ENCODE results near the gene VRK1.
"Not testable (repeated sequence)": the region's sequence is repeated elsewhere in the genome, so short reads cannot be mapped to it uniquely, and the experiment has no call there.

The VRK1 gene

GRCh38 chr14:96754162-96754844 is 42.9 kb upstream of the VRK1 start:
- DNase-seq (ENCODE audit: low read depth), result no peak
- TF ChIP-seq CTCF (conservative IDR thresholded peaks at IDR 0.05; ENCODE audit: control insufficient read depth, insufficient read depth, low read depth, low read length), result no peak
- H3K4me3 ChIP-seq (ENCODE audit: control insufficient read depth, low read depth, low read length), result no peak overlapping the region

GRCh38 chr14:96754845-96755184 is 42.4 kb upstream of the VRK1 start:
- no peak overlapping the region for H3K4me3 ChIP-seq (ENCODE audit: control insufficient read depth, low read depth, low read length)
- TF ChIP-seq CTCF (conservative IDR thresholded peaks at IDR 0.05; ENCODE audit: control insufficient read depth, insufficient read depth, low read depth, low read length), result no peak
- DNase-seq (ENCODE audit: low read depth), result peak; percentile 12

- DNase-seq (ENCODE audit: low read depth), result no peak
- no peak for TF ChIP-seq CTCF (conservative IDR thresholded peaks at IDR 0.05; ENCODE audit: control insufficient read depth, insufficient read depth, low read depth, low read length)
- no peak overlapping the region for H3K4me3 ChIP-seq (ENCODE audit: control insufficient read depth, low read depth, low read length)
Observed at GRCh38 chr14:96756745-96757144, 40.4 kb upstream of the VRK1 start.

- TF ChIP-seq CTCF (conservative IDR thresholded peaks at IDR 0.05; ENCODE audit: control insufficient read depth, insufficient read depth, low read depth, low read length), result no peak
- DNase-seq (ENCODE audit: low read depth), result no peak
Observed at GRCh38 chr14:96757456-96757855, 39.7 kb upstream of the VRK1 start.

GRCh38 chr14:96761066-96761465 is 36.1 kb upstream of the VRK1 start:
- TF ChIP-seq CTCF (conservative IDR thresholded peaks at IDR 0.05; ENCODE audit: control insufficient read depth, insufficient read depth, low read depth, low read length), result no peak
- no peak overlapping the region for H3K4me3 ChIP-seq (ENCODE audit: control insufficient read depth, low read depth, low read length)
- DNase-seq (ENCODE audit: low read depth), result no peak

More at GRCh38 chr14:96757456-96757855, 39.7 kb upstream of the VRK1 start:
- no peak overlapping the region for H3K4me3 ChIP-seq (ENCODE audit: control insufficient read depth, low read depth, low read length)

- H3K4me3 ChIP-seq (ENCODE audit: control insufficient read depth, low read depth, low read length), result no peak overlapping the region
- TF ChIP-seq CTCF (conservative IDR thresholded peaks at IDR 0.05; ENCODE audit: control insufficient read depth, insufficient read depth, low read depth, low read length), result no peak
- peak; percentile 62 for DNase-seq (ENCODE audit: low read depth)
Observed at GRCh38 chr14:96762650-96763049, 34.5 kb upstream of the VRK1 start.

- no peak for DNase-seq (ENCODE audit: low read depth)
- no peak overlapping the region for H3K4me3 ChIP-seq (ENCODE audit: control insufficient read depth, low read depth, low read length)
- TF ChIP-seq CTCF (conservative IDR thresholded peaks at IDR 0.05; ENCODE audit: control insufficient read depth, insufficient read depth, low read depth, low read length), result no peak
Observed at GRCh38 chr14:96764012-96764411, 33.2 kb upstream of the VRK1 start.

GRCh38 chr14:96765205-96765604 is 32.0 kb upstream of the VRK1 start:
- H3K4me3 ChIP-seq (ENCODE audit: control insufficient read depth, low read depth, low read length); DNase-seq (ENCODE audit: low read depth): not testable (repeated sequence)

Measured in fibroblast of mammary gland (primary cell).